IPS DF 4.7 (cell line): ENCODE data around the gene FSTL3.
"Not testable (repeated sequence)": the region's sequence is repeated elsewhere in the genome, so short reads cannot be mapped to it uniquely, and the experiment has no call there.

Experiments
- DNase-seq: peaks from one replicate; pipeline ENCODE4 v3.0.0-alpha.2; 2013; ENCODE audit warnings: low spot score; ENCODE audit errors: extremely low read depth

Gene FSTL3

DNA sequence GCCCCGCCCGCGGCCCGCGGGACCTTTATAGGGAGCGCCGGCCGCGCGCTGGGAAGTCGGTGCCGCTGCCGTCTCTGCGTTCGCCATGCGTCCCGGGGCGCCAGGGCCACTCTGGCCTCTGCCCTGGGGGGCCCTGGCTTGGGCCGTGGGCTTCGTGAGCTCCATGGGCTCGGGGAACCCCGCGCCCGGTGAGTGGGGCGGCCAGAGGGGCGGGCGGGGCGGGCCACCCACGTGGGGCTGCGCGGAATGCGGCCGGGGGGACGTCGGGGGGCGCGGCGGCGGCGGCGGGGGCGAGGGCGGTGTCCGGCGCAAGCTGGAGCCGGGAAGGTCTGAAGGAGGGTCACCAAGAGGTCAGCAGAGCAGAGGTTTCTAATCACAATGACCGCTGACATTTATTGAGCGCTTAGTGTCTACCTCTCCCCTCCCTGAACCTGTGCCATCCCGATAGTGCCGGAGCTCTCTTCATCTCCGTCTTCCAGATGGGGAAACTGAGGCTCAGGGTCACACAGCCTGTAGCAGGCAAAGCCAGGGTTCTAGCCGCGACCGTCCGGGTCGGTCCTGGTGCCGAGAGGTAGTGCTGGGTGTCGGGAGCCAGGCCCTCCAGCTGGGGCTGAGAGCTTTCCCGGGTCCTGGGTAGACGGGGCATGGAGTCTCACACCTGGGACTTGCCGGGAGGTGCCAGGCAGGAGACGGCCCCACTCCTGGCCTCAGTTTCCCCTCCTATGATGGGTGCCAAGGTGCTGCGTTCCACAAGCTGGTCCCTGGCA, at the start of gene FSTL3:
FSTL3 (plus strand) TSS at position 54 of the 767 bp plus-strand sequence; CDS start at position 86, 32 bp downstream.
- DNase-seq: no peak

GRCh38 chr19:626566-626965, 49.6 kb upstream of the FSTL3 start:
- DNase-seq: not testable (repeated sequence)

DNA sequence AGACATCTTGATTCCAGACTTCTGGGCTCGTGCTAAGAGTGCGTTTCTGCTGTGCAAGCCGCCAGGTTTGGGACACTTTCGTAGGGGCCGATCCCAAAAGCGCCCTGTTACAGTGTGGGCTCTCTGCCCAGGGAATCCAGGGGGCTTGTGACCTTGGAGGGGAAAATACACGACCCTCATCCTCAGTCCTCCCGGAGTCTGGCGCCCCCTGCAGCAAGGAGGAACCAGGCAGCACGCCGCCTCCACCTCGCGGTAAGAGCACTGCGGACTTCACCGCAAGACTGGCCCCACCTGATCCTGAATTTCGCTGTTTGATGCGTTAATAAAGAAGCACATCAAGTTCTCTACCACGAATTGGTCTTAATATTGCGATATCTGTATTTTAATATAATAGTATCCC, 48.0 kb upstream of the FSTL3 start:
- no peak for DNase-seq

- not testable (repeated sequence) for DNase-seq
Measured at GRCh38 chr19:629515-629914, 46.7 kb upstream of the FSTL3 start.

DNA sequence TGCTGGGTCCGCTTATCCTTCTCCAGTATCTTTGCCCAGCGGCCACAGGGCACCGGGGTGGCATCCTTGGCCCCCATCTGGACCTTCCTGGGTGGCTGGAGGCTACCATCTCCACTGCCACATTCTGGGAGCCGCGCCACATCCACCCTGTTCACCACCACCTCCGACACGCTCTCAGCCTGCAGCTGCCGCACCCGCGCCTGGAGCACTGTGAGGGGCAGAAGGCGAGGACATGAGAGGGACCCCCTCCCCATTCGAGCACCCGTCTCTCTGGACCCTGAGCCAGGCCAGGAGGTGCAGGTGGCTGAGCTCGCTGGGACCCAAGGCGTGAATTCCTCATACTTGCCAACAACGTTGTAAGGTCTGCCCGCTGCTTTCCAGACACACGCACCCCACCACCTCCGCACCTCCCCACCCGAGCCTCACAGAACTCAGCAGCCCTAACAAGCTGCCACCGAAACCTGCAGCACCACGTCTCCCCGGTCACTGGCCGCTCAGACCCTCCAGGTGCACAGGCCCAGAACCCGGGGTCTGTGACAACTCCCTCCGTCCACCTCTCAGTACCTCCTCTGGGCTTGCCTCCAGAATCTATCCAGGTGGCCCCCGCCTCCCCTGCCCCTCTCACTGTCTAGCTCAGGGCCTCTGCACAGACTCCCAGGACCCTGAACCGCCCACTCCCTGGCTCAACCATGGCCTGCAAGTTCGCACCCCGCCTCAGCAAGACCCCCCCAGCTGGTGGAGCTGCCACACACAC, 46.1 kb upstream of the FSTL3 start:
- no peak for DNase-seq

DNA sequence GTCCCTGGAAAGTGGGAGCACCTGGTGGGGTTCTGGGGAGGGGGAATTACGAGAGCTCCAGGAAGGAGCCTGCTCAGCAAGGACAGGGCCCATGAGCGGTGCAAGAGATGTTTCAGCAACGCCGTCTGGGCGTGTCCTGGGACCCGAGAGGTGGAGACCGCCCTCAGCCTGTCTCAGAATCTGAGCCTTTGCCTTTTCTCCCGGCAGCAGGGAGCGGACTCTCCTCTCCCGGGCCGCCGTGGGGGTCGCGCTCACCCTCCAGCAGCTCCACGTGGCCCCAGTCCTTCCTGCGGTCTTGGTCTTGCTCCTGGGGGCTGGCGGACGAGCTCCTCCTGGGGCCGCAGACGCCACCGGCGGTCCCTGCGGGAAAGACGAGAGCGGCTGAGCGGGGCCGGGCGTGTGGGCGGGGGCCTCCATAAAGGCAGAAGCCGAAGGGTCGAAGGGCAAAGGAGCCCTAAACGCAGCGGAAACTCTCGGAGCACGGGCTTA, 43.6 kb upstream of the FSTL3 start:
- DNase-seq: no peak

GRCh38 chr19:633068-633785, 43.0 kb upstream of the FSTL3 start, which contains the start of gene POLRMT:
POLRMT (minus strand) TSS chr19:633537; CDS start chr19:633512, 25 bp downstream.
- peak; percentile 86 for DNase-seq

- DNase-seq: no peak
Measured at GRCh38 chr19:633786-634639, 42.2 kb upstream of the FSTL3 start.

DNA sequence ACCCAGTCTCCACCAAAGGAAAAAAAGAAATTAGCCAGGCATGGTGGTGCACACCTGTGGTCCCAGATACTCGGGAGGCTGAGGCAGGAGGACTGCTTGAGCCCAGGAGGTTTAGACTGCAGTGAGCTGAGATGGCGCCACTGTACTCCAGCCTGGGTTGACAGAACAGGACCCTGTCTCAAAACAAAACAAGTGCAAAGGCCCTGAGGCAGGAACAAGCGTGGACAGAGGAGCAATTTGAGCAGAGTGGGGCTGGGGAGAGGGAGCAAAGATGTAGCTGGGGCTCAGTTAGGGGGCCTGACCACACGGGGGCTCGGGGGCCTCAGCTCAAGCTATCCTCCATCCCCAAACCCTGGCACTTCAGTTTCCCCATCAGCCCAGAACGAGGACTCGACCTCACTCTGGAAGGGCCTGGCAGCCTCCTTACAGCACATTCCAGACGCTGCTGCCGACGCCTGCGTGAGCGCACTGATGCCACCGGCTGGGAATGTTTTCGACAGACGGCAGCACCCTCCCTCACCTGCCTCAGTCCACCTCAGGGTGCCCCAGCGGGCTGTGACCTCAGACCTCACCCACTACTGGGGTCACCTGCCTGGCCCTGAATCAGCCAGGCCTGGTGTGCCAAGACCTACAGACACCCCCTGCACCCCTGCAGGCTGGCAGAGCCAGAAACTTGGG, 41.1 kb upstream of the FSTL3 start:
- DNase-seq: no peak

GRCh38 chr19:638906-639252, 37.3 kb upstream of the FSTL3 start:
- no peak for DNase-seq

DNA sequence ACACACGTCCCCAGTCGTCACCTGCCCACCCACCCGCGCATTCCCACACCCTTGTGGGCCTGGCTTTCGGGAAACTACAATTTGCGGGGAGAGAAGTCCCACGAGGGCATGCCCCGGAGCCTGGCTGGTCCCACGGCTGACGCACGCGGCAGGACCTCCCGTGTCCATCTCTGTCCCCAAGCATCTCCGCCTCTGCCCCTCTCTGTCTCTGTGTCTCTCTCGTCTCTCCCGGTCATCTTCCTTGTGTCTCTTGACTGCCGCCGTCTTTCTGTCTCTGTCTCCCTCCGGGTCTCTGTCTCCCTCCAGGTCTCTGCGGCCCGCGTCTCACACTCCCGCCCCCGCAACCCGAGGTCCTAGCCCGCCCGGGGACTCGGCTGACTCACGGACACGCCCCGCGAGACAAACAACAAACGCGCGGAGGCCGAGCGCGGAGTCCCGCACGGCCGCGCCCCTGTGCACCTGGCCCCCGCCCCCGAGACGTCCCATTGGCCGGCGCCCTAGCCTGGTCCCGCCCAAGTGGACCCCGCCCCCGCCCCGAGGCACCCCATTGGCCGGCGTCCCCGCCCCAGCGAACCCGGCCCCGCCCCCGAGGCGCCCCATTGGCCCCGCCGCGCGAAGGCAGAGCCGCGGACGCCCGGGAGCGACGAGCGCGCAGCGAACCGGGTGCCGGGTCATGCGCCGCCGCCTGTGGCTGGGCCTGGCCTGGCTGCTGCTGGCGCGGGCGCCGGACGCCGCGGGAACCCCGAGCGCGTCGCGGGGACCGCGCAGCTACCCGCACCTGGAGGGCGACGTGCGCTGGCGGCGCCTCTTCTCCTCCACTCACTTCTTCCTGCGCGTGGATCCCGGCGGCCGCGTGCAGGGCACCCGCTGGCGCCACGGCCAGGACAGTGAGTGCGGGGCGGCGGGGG, 36.7 kb upstream of the FSTL3 start, which contains the start of gene FGF22:
FGF22 (plus strand) TSS at position 627 of the 908 bp plus-strand sequence; CDS start at position 674, 47 bp downstream.
- no peak for DNase-seq

GRCh38 chr19:640161-640558, 36.0 kb upstream of the FSTL3 start:
- DNase-seq: no peak

DNA sequence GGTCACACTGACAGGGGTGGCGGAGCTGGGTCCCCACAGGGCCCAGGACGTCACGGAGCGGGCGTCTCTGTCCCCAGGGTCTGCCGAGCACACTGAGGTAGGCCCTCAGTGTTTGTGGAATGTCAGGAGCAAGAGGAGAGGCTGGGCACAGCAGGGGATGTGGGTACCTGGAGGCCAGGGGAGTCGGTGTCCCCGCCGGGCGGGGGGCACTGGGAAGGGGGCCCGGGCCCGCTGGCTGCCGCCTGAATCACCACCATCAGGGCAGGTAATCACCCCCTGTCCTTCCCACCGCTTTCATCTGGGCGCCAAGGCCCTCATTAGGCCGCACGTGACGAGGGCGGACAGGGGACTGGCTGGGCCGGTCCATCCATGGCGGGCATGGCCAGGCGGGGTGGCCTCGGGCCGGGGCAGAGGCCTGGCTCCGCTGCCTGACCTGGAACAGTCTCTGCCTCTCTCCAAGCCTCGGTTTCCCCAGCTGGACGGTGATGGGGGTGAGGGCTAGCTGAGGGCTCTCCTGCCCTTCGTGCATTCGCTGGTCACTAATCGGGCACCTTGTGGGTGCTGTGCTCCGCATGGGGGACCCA, 35.5 kb upstream of the FSTL3 start:
- DNase-seq: no peak

DNA sequence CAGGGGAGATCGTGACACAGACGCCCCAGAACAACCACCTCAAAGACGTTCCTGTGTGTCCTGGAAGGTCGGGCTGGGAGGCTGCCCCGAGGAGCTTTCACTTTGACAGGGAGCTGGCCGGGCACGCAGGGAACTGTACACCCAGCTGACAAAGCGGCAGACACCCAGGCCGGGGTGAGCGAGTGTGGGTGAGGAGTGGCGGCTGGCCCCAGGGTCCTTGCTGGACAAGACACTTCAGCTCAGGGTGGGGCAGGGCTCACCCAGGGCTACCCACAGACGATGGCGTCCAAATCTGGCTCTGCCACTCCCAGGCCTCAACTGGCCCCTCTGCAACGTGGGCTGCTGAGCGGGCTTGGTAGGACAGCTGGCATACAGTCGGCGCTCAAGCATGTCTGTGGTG, 34.5 kb upstream of the FSTL3 start:
- no peak for DNase-seq

DNA sequence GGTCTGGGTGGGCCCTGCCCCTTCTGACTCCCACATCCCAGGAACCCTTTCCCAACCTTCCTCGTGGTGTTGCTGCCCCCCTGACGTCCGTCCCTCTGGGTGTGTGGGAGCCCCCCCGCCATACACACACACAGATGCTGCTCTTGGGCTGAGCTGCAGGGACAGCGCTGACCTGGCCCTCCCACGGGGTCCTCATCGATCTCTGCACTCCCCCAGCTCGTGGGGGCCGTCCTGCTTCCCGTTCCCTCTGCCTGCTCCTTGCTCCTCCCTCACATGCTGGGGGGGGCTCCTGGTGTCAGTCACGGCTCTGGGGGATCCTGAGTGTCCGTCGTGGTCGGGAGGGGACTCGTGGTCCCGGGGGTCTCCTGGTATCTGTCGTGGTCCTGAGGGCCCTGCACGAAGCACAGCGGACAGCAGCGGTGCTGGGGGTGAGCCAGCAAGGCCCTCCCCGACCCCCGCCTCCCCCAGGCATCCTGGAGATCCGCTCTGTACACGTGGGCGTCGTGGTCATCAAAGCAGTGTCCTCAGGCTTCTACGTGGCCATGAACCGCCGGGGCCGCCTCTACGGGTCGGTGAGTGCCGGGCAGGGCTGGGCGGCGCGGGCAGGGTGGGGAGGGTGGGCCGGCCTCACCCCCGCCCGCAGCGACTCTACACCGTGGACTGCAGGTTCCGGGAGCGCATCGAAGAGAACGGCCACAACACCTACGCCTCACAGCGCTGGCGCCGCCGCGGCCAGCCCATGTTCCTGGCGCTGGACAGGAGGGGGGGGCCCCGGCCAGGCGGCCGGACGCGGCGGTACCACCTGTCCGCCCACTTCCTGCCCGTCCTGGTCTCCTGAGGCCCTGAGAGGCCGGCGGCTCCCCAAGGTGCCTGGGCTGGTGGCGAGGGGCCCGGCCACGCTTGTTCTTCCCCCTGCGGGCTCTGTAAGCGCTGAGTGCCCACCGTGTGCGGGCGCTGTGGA, 33.1 kb upstream of the FSTL3 start:
- DNase-seq: no peak

DNA sequence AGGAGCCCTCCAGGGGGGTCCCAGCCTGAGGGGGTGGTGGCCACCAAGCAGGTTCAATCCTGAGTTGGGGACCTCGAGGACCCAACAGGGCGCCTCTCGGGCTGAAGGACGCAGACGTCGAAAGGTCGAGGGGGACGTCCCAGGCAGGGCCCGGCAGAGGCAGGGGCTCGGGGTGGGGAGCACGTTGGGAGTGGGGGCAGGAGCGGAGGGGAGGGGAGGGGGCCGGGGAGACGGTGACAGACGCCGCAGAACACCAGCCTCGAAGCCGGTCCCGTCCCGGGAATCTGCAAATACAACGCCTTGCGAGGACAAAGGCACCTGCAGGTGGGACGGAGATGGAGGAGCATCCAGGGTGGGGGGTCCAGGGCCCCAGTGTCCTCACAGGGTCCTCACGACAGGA, 32.5 kb upstream of the FSTL3 start:
- no peak for DNase-seq

DNA sequence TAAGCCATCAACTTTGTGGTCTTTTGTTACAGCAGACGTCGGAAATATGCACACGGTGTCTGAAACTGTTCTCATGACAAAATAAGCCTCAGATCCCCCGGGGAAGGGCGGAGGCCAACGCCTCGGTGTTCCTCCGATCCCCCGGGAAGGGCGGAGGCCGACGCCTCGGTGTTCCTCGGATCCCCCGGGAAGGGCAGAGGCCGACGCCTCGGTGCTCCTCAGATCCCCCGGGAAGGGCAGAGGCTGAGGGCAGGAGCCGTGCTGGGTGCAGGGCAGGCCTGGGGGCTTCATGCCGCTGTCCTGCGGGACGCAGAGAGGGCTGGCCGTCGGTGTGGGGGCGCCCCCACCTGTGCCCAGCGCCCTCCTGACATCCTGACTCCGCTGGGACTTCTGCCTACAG, 31.8 kb upstream of the FSTL3 start:
- DNase-seq: no peak

- DNase-seq: no peak
Measured at GRCh38 chr19:644789-645188, 31.4 kb upstream of the FSTL3 start.
